GM23248 (cell line): Measurements from ENCODE around the gene NEK10. TPM values are rescaled to one million over a fixed set of nuclear protein-coding genes. Genes with fewer than 3 reads are reported as not detected.
"Not testable (repeated sequence)": the region's sequence is repeated elsewhere in the genome, so short reads cannot be mapped to it uniquely, and the experiment has no call there.

ENCODE experiments used
- DNase-seq: peaks from one replicate; pipeline ENCODE4 v3.0.0-alpha.2; 2015
- H2AFZ ChIP-seq: fragments of 200-600 bp; sonication (generic); 2 replicates; pipeline ENCODE4 v1.6.1; 2016; ENCODE audit warnings: antibody characterized with exemption
- H3F3A ChIP-seq: fragments of 200-600 bp; sonication (generic); 2 replicates; pipeline ENCODE4 v1.6.1; 2016; ENCODE audit warnings: mild to moderate bottlenecking, antibody characterized with exemption, mixed run types; ENCODE audit not compliant: insufficient read depth
- H3K27ac ChIP-seq: fragments of 200-600 bp; sonication (generic); 2 replicates; pipeline ENCODE4 v1.5.1; 2016; ENCODE audit warnings: mild to moderate bottlenecking
- H3K27me3 ChIP-seq: fragments of 200-600 bp; sonication (generic); replicated peaks from 2 replicates; pipeline ENCODE4 v1.6.1; 2016; ENCODE audit warnings: mild to moderate bottlenecking; ENCODE audit not compliant: insufficient read depth
- H3K36me3 ChIP-seq: fragments of 200-600 bp; sonication (generic); 2 replicates; pipeline ENCODE4 v1.6.1; 2016; ENCODE audit warnings: low read depth, mild to moderate bottlenecking
- H3K4me1 ChIP-seq: fragments of 200-600 bp; sonication (generic); 2 replicates; pipeline ENCODE4 v1.6.1; 2016; ENCODE audit warnings: mild to moderate bottlenecking; ENCODE audit not compliant: insufficient read depth
- H3K4me2 ChIP-seq: fragments of 200-600 bp; sonication (generic); one replicate; pipeline ENCODE4 v1.6.1; 2016; ENCODE audit warnings: mild to moderate bottlenecking; ENCODE audit not compliant: unreplicated experiment
- H3K4me3 ChIP-seq: fragments of 200-600 bp; sonication (generic); 2 replicates; pipeline ENCODE4 v1.5.1; 2016; ENCODE audit warnings: mild to moderate bottlenecking
- H3K79me2 ChIP-seq: fragments of 200-600 bp; sonication (generic); 2 replicates; pipeline ENCODE4 v1.6.1; 2016; ENCODE audit warnings: mild to moderate bottlenecking; ENCODE audit not compliant: insufficient read depth
- H3K9ac ChIP-seq: fragments of 200-600 bp; sonication (generic); 2 replicates; pipeline ENCODE4 v1.6.1; 2016; ENCODE audit warnings: mild to moderate bottlenecking
- H3K9me2 ChIP-seq: fragments of 200-600 bp; sonication (generic); 2 replicates; pipeline ENCODE4 v1.6.1; 2016; ENCODE audit warnings: mixed run types, mild to moderate bottlenecking, moderate library complexity; ENCODE audit not compliant: insufficient read depth
- H3K9me3 ChIP-seq: fragments of 200-600 bp; sonication (generic); one replicate; pipeline ENCODE4 v1.6.1; 2017; ENCODE audit warnings: low read depth
- H4K20me1 ChIP-seq: fragments of 200-600 bp; sonication (generic); 2 replicates; pipeline ENCODE4 v1.6.0; 2016; ENCODE audit not compliant: insufficient read depth
- EZH2 ChIP-seq: fragments of 200-600 bp; sonication (generic); IDR thresholded peaks from 2 replicates; pipeline ENCODE4 v1.6.1; 2018; ENCODE audit warnings: antibody characterized with exemption, mild to moderate bottlenecking; ENCODE audit not compliant: insufficient read depth, poor library complexity, severe bottlenecking
- EZH2phosphoT487 ChIP-seq: fragments of 200-600 bp; sonication (generic); IDR thresholded peaks from 2 replicates; pipeline ENCODE4 v1.6.1; 2018; ENCODE audit warnings: antibody characterized with exemption, moderate library complexity, mild to moderate bottlenecking, low read depth; ENCODE audit not compliant: insufficient read depth
- WGBS, 2 experiments: methylation state at CpG; one replicate each; pipeline ENCODE4 v1.1.6; 2015 to 2017; ENCODE audit warnings: low lambda C conversion rate in 2 of 2, low coverage in 1 of 2; ENCODE audit errors: missing lambda C conversion rate in 2 of 2; 5-methylcytosine and 5-hydroxymethylcytosine counted together
- in situ Hi-C: fragments of 300-500 bp; cut with MboI; formaldehyde crosslinking; loops from 2 replicates; pipeline ENCODE4 v1.15.0; 2020
- polyA plus RNA-seq: library from polyadenylated mRNA; unstranded; fragments of >200 nt; fragmentation: Nextera tagmentation; extraction: Ambion mirVana; gene quantifications from 2 replicates; pipeline ENCODE4 v1.2.1, GENCODE V29; 2016
- total RNA-seq: library from RNA; depleted of rRNA; stranded (reverse); fragments of >200 nt; shearing (Covaris generic); gene quantifications from 2 replicates; pipeline ENCODE4 v1.2.3, GENCODE V29; 2014

Gene NEK10
- total and polyA plus RNA-seq, 2 experiments from 2014 or later: 3.2 to 7.6 TPM

GRCh38 chr3:27344192-27344591, 25.0 kb downstream of the NEK10 start:
- Histone ChIP-seq H3K4me2 (no peak overlapping the region), H3K9me3 (no peaks in the 10 kb centered on the region), H2AFZ (no peak overlapping the region), H4K20me1 (no peaks in the 10 kb centered on the region), H3K4me3 (no peak overlapping the region), H3K27ac (no peak overlapping the region), H3F3A (0 out of 2 replicates have a peak, but pooled peaks cover 12% of the 10 kb centered on the region), H3K9ac (no peak overlapping the region), H3K36me3 (peaks cover 39% of the 10 kb centered on the region; the same call in 1 of the 2 replicates), H3K27me3 (no peaks in the 10 kb centered on the region), H3K9me2 (no peaks in the 10 kb centered on the region), H3K79me2 (no peaks in the 10 kb centered on the region), H3K4me1 (peaks cover 6% of the 10 kb centered on the region; the same call in 1 of the 2 replicates)
- in situ Hi-C loops: no loop called here
- TF ChIP-seq EZH2 (no peak), EZH2phosphoT487 (no peak)
- 95 to 96% methylated on average over 3 of the region's 3 CpGs for WGBS, 2 experiments
- DNase-seq: no peak

GRCh38 chr3:27342267-27342666, 26.9 kb downstream of the NEK10 start:
- no peaks in the 10 kb centered on the region for H3K9me3 ChIP-seq
- no peaks in the 10 kb centered on the region for H3K79me2 ChIP-seq
- 16 to 22% methylated on average over 1 of the region's 1 CpG for WGBS, 2 experiments
- H2AFZ ChIP-seq: no peak overlapping the region
- no peaks in the 10 kb centered on the region for H4K20me1 ChIP-seq
- H3K4me2 ChIP-seq: no peak overlapping the region
- in situ Hi-C loops: no loop called here
- H3K4me1 ChIP-seq: peaks cover 6% of the 10 kb centered on the region; the same call in 1 of the 2 replicates
- no peak for DNase-seq
- H3K36me3 ChIP-seq: peaks cover 39% of the 10 kb centered on the region; the same call in 1 of the 2 replicates
- H3F3A ChIP-seq: 0 out of 2 replicates have a peak, but pooled peaks cover 12% of the 10 kb centered on the region
- TF ChIP-seq EZH2phosphoT487 (no peak), EZH2 (no peak)
- H3K4me3 ChIP-seq: no peak overlapping the region
- no peaks in the 10 kb centered on the region for H3K27me3 ChIP-seq
- no peaks in the 10 kb centered on the region for H3K9me2 ChIP-seq
- no peak overlapping the region for H3K27ac ChIP-seq
- H3K9ac ChIP-seq: no peak overlapping the region

GRCh38 chr3:27340534-27340933, 28.6 kb downstream of the NEK10 start:
- Histone ChIP-seq H3F3A (peaks cover 19% of the 10 kb centered on the region; the same call in 1 of the 2 replicates), H3K4me2 (no peak overlapping the region), H3K27ac (no peak overlapping the region), H2AFZ (no peak overlapping the region), H3K36me3 (peaks cover 33% of the 10 kb centered on the region; the same call in 1 of the 2 replicates), H3K4me3 (no peak overlapping the region), H3K4me1 (peaks cover 6% of the 10 kb centered on the region; the same call in 1 of the 2 replicates), H4K20me1 (no peaks in the 10 kb centered on the region), H3K9ac (no peak overlapping the region), H3K79me2 (no peaks in the 10 kb centered on the region), H3K27me3 (no peaks in the 10 kb centered on the region), H3K9me3 (no peaks in the 10 kb centered on the region), H3K9me2 (no peaks in the 10 kb centered on the region)
- WGBS, 2 experiments: 89 to 100% methylated on average over 1 of the region's 1 CpG
- in situ Hi-C loops: no loop called here
- TF ChIP-seq EZH2phosphoT487 (no peak), EZH2 (no peak)
- no peak for DNase-seq

GRCh38 chr3:27335571-27335970, 33.6 kb downstream of the NEK10 start:
- no peak overlapping the region for H3K27ac ChIP-seq
- no peak overlapping the region for H3K4me2 ChIP-seq
- no peaks in the 10 kb centered on the region for H3K27me3 ChIP-seq
- no peak for DNase-seq
- no peaks in the 10 kb centered on the region for H3K79me2 ChIP-seq
- H3K9me3 ChIP-seq: no peaks in the 10 kb centered on the region
- H3F3A ChIP-seq: peaks cover 11% of the 10 kb centered on the region; the same call in 1 of the 2 replicates
- TF ChIP-seq EZH2: no peak
- no peak for TF ChIP-seq EZH2phosphoT487
- WGBS, 2 experiments: 94 to 95% methylated on average over 1 of the region's 1 CpG
- no peaks in the 10 kb centered on the region for H4K20me1 ChIP-seq
- H3K9me2 ChIP-seq: no peaks in the 10 kb centered on the region
- in situ Hi-C loops: no loop called here
- no peaks in the 10 kb centered on the region for H3K4me1 ChIP-seq
- H3K36me3 ChIP-seq: peaks cover under 1% of the 10 kb centered on the region; the same call in 1 of the 2 replicates
- no peak overlapping the region for H3K4me3 ChIP-seq
- no peak overlapping the region for H2AFZ ChIP-seq
- no peak overlapping the region for H3K9ac ChIP-seq

- no peak for DNase-seq
- H3K36me3 ChIP-seq: peaks cover 12% of the 10 kb centered on the region; the same call in 1 of the 2 replicates
- H4K20me1 ChIP-seq: no peaks in the 10 kb centered on the region
- H3K4me3 ChIP-seq: no peak overlapping the region
- H3K27me3 ChIP-seq: no peaks in the 10 kb centered on the region
- no peaks in the 10 kb centered on the region for H3K9me3 ChIP-seq
- no peak overlapping the region for H2AFZ ChIP-seq
- no peak overlapping the region for H3K9ac ChIP-seq
- H3F3A ChIP-seq: peaks cover 16% of the 10 kb centered on the region; the same call in 1 of the 2 replicates
- TF ChIP-seq EZH2 (no peak), EZH2phosphoT487 (no peak)
- no peaks in the 10 kb centered on the region for H3K4me1 ChIP-seq
- H3K27ac ChIP-seq: no peak overlapping the region
- in situ Hi-C loops: no loop called here
- no peaks in the 10 kb centered on the region for H3K9me2 ChIP-seq
- H3K4me2 ChIP-seq: no peak overlapping the region
- no peaks in the 10 kb centered on the region for H3K79me2 ChIP-seq
Measured at GRCh38 chr3:27333843-27334242, 35.3 kb downstream of the NEK10 start.

GRCh38 chr3:27328982-27329762, 40.0 kb downstream of the NEK10 start:
- Histone ChIP-seq H3F3A (peaks cover 39% of the 10 kb centered on the region), H3K36me3 (0 out of 2 replicates have a peak, but pooled peaks cover 12% of the 10 kb centered on the region), H3K4me1 (peaks cover 35% of the 10 kb centered on the region)
- H3K27ac ChIP-seq, H3K79me2 ChIP-seq, H3K9me2 ChIP-seq, in situ Hi-C loops, H2AFZ ChIP-seq, H3K27me3 ChIP-seq, H3K9ac ChIP-seq, DNase-seq, H3K4me3 ChIP-seq, H3K9me3 ChIP-seq, H4K20me1 ChIP-seq, H3K4me2 ChIP-seq: not testable (repeated sequence)
- WGBS, 2 experiments: 95 to 96% methylated on average over 4 of the region's 4 CpGs
